ENCODE measurements around the gene ALPP. TPM values are rescaled to one million over a fixed set of nuclear protein-coding genes. Genes with fewer than 3 reads are reported as not detected.

Gene ALPP
- total and polyA plus RNA-seq, 2 of the 13 experiments (the other 11 are each of a cell fraction or from before 2014, with no cell fraction given): not detected

GRCh38 chr2:232420463-232421188 is 42.1 kb downstream of the ALPP start (continued):
- TF ChIP-seq PAXIP1 (CRISPR knock-in tag; conservative IDR thresholded peaks at IDR 0.05) (no peak), ZNF318 (CRISPR knock-in tag; IDR thresholded peaks at IDR 0.05) (no peak), GATAD2A (CRISPR knock-in tag; IDR thresholded peaks at IDR 0.05) (no peak), ZNF513 (CRISPR knock-in tag; conservative IDR thresholded peaks at IDR 0.05) (no peak), KAT7 (CRISPR knock-in tag; IDR thresholded peaks at IDR 0.05; ENCODE audit: borderline replicate concordance) (no peak), ATF7-NPFF (CRISPR knock-in tag; IDR thresholded peaks at IDR 0.05; ENCODE audit: low read depth) (peak; percentile 68), GLMP (CRISPR knock-in tag; IDR thresholded peaks at IDR 0.05; ENCODE audit: borderline replicate concordance) (no peak), RXRB (CRISPR knock-in tag; IDR thresholded peaks at IDR 0.05; ENCODE audit: borderline replicate concordance) (no peak), SNRNP70 (IDR thresholded peaks at IDR 0.05; ENCODE audit: low read depth, low read length) (no peak), TFDP2 (CRISPR knock-in tag; IDR thresholded peaks at IDR 0.05) (0 out of 2 replicates have a peak, but pooled peaks have one; percentile 33), ZNF589 (CRISPR knock-in tag; conservative IDR thresholded peaks at IDR 0.05) (no peak), ISL2 (CRISPR knock-in tag; IDR thresholded peaks at IDR 0.05) (no peak), ERF (CRISPR knock-in tag; IDR thresholded peaks at IDR 0.05) (0 out of 2 replicates have a peak, but pooled peaks have one; percentile 34)
